Keratinocyte (primary cell): ENCODE results near the gene CHST15. TPM values are rescaled to one million over a fixed set of nuclear protein-coding genes. Genes with fewer than 3 reads are reported as not detected.

ENCODE experiments used
- DNase-seq: peaks from one replicate; pipeline ENCODE4 v3.0.0-alpha.2; 2011; ENCODE audit warnings: low read depth, missing footprints, low spot score
- FAIRE-seq: peaks from 2 replicates; lab custom pipeline; 2011; peaks lifted over from hg19 to GRCh38; lab: Jason Lieb, UNC
- H2AFZ ChIP-seq: 2 replicates; pipeline ENCODE4 v1.6.0; 2012; ENCODE audit warnings: low read length, control low read depth, inconsistent platforms; ENCODE audit not compliant: control insufficient read depth
- H3K27ac ChIP-seq: 2 replicates; pipeline ENCODE4 v1.5.1; 2011; ENCODE audit warnings: low read length; ENCODE audit not compliant: control insufficient read depth, insufficient read depth
- H3K27me3 ChIP-seq: 3 replicates; pipeline ENCODE4 v1.6.0; 2011; ENCODE audit warnings: low read length; ENCODE audit not compliant: control insufficient read depth, insufficient read depth; ENCODE audit errors: extremely low read depth
- H3K36me3 ChIP-seq, 2 experiments: 2 replicates in 1 of 2; 3 replicates in 1 of 2; pipeline ENCODE4 v1.5.1; 2011; ENCODE audit warnings: low read length in 2 of 2, mild to moderate bottlenecking in 1 of 2; ENCODE audit not compliant: control insufficient read depth in 2 of 2, insufficient read depth in 2 of 2; ENCODE audit errors: extremely low read depth in 1 of 2
- H3K4me1 ChIP-seq: 3 replicates; pipeline ENCODE4 v1.5.1; 2011; ENCODE audit warnings: low read length; ENCODE audit not compliant: control insufficient read depth, insufficient read depth; ENCODE audit errors: extremely low read depth
- H3K4me2 ChIP-seq: 3 replicates; pipeline ENCODE4 v1.6.0; 2011; ENCODE audit warnings: low read depth, low read length; ENCODE audit not compliant: control insufficient read depth, insufficient read depth; ENCODE audit errors: extremely low read depth
- H3K4me3 ChIP-seq, 3 experiments: fragments of 200-600 bp in 1 of 3; sonication (generic) in 1 of 3; 2 replicates in 2 of 3; 3 replicates in 1 of 3; pipeline ENCODE4 v1.5.1; 2011 to 2016; ENCODE audit warnings: low read length in 3 of 3, mild to moderate bottlenecking in 3 of 3, control low read depth in 2 of 3, inconsistent platforms in 1 of 3, low read depth in 1 of 3, mixed read lengths in 1 of 3, mixed run types in 1 of 3, moderate library complexity in 1 of 3; ENCODE audit not compliant: control insufficient read depth in 2 of 3, insufficient read depth in 2 of 3; ENCODE audit errors: extremely low read depth in 1 of 3
- H3K79me2 ChIP-seq: 2 replicates; pipeline ENCODE4 v1.6.0; 2012; ENCODE audit warnings: low read length; ENCODE audit not compliant: control insufficient read depth, insufficient read depth
- H3K9ac ChIP-seq: 3 replicates; pipeline ENCODE4 v1.6.0; 2011; ENCODE audit warnings: low read length; ENCODE audit not compliant: control insufficient read depth, insufficient read depth; ENCODE audit errors: extremely low read depth
- H3K9me1 ChIP-seq: 3 replicates; pipeline ENCODE4 v1.6.0; 2011; ENCODE audit warnings: low read length; ENCODE audit not compliant: control insufficient read depth, insufficient read depth; ENCODE audit errors: extremely low read depth
- H3K9me3 ChIP-seq: 2 replicates; pipeline ENCODE4 v1.5.1; 2012; ENCODE audit warnings: low read depth, low read length; ENCODE audit not compliant: control insufficient read depth
- H4K20me1 ChIP-seq: 3 replicates; pipeline ENCODE4 v1.6.0; 2011; ENCODE audit warnings: low read length; ENCODE audit not compliant: control insufficient read depth, insufficient read depth; ENCODE audit errors: extremely low read depth
- EZH2 ChIP-seq: IDR thresholded peaks from one replicate; pipeline ENCODE4 v1.6.1; 2012; ENCODE audit warnings: inconsistent platforms, mild to moderate bottlenecking, low read length, moderate library complexity
- dilution Hi-C: fragments of 300-500 bp; cut with MboI; formaldehyde crosslinking; loops from one replicate; pipeline ENCODE4 v1.7.0; 2020; ENCODE audit warnings: low sequenced_read_pairs; ENCODE audit not compliant: extremely low pct_ligation_motif_present
- polyA plus RNA-seq, 5 experiments: library from polyadenylated mRNA; depleted of rRNA in 3 of 5; stranded (reverse) in 3 of 5; stranded (forward) in 1 of 5; unstranded in 1 of 5; fragments of >200 nt; gene quantifications; 1 replicate in 1 of 5; 2 replicates in 3 of 5; 3 replicates in 1 of 5; pipeline versions ENCODE4 v1.2.1 to v1.2.3, GENCODE V29; 2011 to 2012; ENCODE audit warnings: missing spikeins in 2 of 5, low read depth in 1 of 5, low replicate concordance in 1 of 5
- TF ChIP-seq, protein P1 (sequence below), 3 experiments: IDR thresholded peaks in 1 of 3; conservative IDR thresholded peaks in 1 of 3; optimal IDR thresholded peaks in 1 of 3; 2 replicates in 2 of 3; 3 replicates in 1 of 3; pipeline versions ENCODE3 to v1.5.1; 2011; ENCODE audit warnings: low read length in 3 of 3, mild to moderate bottlenecking in 3 of 3, moderate library complexity in 2 of 3, control low read depth in 1 of 3, inconsistent platforms in 1 of 3; ENCODE audit not compliant: insufficient read depth in 2 of 3; ENCODE audit errors: extremely low read depth in 1 of 3

CHST15 gene
- polyA plus RNA-seq, 1 donor (not counting 4 experiments of a cell fraction or from before 2014, with no cell fraction given): 24.5 TPM

GRCh38 chr10:124026589-124026939 lies 66.8 kb downstream of the CHST15 start:
- Histone ChIP-seq H3K9me3 (no peaks in the 10 kb centered on the region), H3K9me1 (no peaks in the 10 kb centered on the region), H2AFZ (no peak overlapping the region), H4K20me1 (no peaks in the 10 kb centered on the region), H3K27ac (no peak overlapping the region), H3K4me3 (no peak overlapping the region), H3K79me2 (no peaks in the 10 kb centered on the region), H3K4me2 (no peak overlapping the region), H3K9ac (no peak overlapping the region), H3K4me1 (peaks cover 18% of the 10 kb centered on the region), H3K27me3 (no peaks in the 10 kb centered on the region), H3K36me3 (peaks cover 10 to 16% of the 10 kb centered on the region in 2 experiments)
- DNase-seq (no peak), FAIRE-seq (no peak)
- dilution Hi-C loops: no loop called here
- TF ChIP-seq, protein P1, sequence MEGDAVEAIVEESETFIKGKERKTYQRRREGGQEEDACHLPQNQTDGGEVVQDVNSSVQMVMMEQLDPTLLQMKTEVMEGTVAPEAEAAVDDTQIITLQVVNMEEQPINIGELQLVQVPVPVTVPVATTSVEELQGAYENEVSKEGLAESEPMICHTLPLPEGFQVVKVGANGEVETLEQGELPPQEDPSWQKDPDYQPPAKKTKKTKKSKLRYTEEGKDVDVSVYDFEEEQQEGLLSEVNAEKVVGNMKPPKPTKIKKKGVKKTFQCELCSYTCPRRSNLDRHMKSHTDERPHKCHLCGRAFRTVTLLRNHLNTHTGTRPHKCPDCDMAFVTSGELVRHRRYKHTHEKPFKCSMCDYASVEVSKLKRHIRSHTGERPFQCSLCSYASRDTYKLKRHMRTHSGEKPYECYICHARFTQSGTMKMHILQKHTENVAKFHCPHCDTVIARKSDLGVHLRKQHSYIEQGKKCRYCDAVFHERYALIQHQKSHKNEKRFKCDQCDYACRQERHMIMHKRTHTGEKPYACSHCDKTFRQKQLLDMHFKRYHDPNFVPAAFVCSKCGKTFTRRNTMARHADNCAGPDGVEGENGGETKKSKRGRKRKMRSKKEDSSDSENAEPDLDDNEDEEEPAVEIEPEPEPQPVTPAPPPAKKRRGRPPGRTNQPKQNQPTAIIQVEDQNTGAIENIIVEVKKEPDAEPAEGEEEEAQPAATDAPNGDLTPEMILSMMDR (optimal IDR thresholded peaks at IDR 0.05 in 1 of 3, IDR thresholded peaks at IDR 0.05 in 1 of 3, conservative IDR thresholded peaks at IDR 0.05 in 1 of 3; ENCODE audit: extremely low read depth in 1 of 3, insufficient read depth in 2 of 3, low read length in 3 of 3): no peak
- no peak for TF ChIP-seq EZH2

DNA sequence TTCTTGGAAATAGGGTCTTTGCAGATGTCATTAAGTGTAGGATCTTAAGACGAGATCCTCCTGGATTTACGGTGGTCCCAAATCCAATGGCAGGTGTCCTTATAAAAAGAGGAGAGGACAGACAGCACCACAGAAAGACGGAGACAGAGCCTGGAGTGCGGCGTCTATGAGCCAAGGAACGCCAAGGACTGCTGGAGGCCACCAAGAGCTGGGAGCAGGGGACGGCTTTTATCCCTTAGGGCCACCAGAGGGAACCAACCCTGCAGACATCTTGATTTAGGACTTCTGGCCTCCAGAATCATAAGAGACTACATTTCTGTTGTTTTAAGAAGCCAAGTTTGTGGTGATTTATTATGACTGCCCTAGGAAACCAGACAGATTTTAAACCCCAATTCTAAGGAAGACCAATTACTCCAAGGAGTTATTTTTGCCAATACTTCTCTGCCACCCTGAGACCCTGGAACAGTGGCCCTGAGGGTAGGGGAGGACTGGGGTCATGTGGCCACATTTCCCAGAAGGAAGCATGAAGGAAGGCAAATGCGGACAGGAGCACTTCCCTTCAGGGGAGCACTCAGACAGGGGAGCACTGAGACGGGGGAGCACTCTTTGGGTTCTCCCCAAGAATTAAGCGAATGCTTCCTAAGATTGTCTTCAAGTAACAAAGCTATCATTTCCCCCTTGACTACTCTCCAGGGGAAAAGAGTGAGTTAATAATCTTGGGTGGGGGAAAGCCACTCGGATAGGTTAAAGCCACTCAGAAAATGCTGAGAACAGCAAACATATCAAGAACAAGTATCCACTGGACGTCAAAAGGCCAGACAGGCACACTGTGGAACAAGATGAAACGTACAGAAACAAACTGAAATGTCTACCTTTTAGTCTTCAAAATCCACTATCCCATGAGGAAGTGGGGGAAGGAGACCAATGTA lies 67.5 kb downstream of the CHST15 start:
- Histone ChIP-seq H3K4me2 (no peak overlapping the region), H2AFZ (no peak overlapping the region), H4K20me1 (no peaks in the 10 kb centered on the region), H3K27me3 (no peaks in the 10 kb centered on the region), H3K27ac (no peak overlapping the region), H3K36me3 (peaks cover 10 to 16% of the 10 kb centered on the region in 2 experiments), H3K4me1 (peaks cover 22% of the 10 kb centered on the region), H3K4me3 (no peak overlapping the region), H3K9ac (no peak overlapping the region), H3K79me2 (no peaks in the 10 kb centered on the region), H3K9me3 (no peaks in the 10 kb centered on the region), H3K9me1 (no peaks in the 10 kb centered on the region)
- TF ChIP-seq, protein P1 (optimal IDR thresholded peaks at IDR 0.05 in 1 of 3, IDR thresholded peaks at IDR 0.05 in 1 of 3, conservative IDR thresholded peaks at IDR 0.05 in 1 of 3; ENCODE audit: extremely low read depth in 1 of 3, insufficient read depth in 2 of 3, low read length in 3 of 3): no peak
- TF ChIP-seq EZH2: no peak
- dilution Hi-C loops: no loop called here
- FAIRE-seq (no peak), DNase-seq (no peak)
